ENCODE measurements around the gene RANGRF.

Gene RANGRF

DNA sequence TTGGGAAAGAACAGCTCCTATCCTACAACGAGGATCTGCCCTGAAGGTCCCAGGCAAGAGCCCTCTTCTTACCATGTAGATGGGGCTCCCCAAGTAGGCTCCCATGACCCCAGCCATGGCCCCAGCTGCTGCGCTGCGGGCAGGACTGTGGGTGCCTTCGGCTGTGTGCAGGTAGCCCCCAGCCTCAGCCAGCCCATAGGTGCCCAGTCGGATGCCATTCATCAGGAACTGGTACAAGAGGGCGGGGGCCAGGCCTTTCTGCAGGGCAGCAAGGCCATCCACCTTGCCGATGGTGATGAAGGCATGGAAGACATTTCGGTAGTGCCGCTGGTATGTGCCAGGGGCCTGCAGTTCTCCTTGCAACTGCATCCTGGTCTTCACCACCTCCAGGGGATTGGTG, 5.9 kb downstream of the RANGRF start:
- H3K9me3 ChIP-seq (ENCODE audit: control insufficient read depth in 1 of 2, low read length in 2 of 2), result no peaks in the 10 kb centered on the region
- peaks cover 7 to 17% of the 10 kb centered on the region in 2 donors for H3K4me1 ChIP-seq (ENCODE audit: control insufficient read depth in 1 of 2, insufficient read depth in 2 of 2, low read length in 2 of 2)
- peak overlapping the region; percentile 73 for H3K27ac ChIP-seq (ENCODE audit: low read length)
- H3K4me3 ChIP-seq (ENCODE audit: low read depth in 1 of 2, low read length in 2 of 2), result peak overlapping the region; percentile 49 to 76
- peaks cover 0 to 3% of the 10 kb centered on the region in 2 donors for H3K36me3 ChIP-seq (ENCODE audit: control insufficient read depth in 1 of 2, insufficient read depth in 2 of 2, low read length in 2 of 2)
- no peaks in the 10 kb centered on the region for H3K27me3 ChIP-seq (ENCODE audit: low read depth, low read length)

DNA sequence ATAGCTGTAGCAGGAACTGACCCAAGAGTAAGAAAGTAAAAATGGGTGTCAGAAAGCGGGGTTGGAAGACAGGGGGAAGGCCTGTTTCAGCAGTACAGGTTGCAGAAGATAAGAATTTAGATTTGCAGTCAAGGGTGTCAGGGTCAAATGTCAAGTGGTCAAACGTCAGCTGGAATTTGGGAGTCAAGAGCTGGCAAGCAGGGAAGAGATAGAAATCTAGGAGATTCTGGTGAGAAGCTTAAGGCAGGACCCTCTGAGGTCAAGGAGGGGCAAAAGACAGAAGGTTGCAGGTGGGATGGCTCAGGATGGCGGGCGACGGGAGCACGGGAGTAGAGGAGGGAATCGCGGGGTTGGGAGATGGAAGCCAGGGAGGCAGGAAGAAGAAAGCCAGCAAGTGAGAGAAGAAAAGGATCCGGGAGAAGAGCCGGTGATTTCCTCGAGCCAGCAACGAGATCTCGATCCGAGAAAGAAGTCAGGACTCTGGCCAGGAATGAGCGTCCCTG, 6.4 kb downstream of the RANGRF start:
- Histone ChIP-seq H3K4me3 (ENCODE audit: low read depth in 1 of 2, low read length in 2 of 2) (peak overlapping the region; percentile 49 to 76), H3K36me3 (ENCODE audit: control insufficient read depth in 1 of 2, insufficient read depth in 2 of 2, low read length in 2 of 2) (peaks cover 0 to 3% of the 10 kb centered on the region in 2 donors), H3K27me3 (ENCODE audit: low read depth, low read length) (no peaks in the 10 kb centered on the region), H3K9me3 (ENCODE audit: control insufficient read depth in 1 of 2, low read length in 2 of 2) (no peaks in the 10 kb centered on the region), H3K27ac (ENCODE audit: low read length) (peak overlapping the region; percentile 73), H3K4me1 (ENCODE audit: control insufficient read depth in 1 of 2, insufficient read depth in 2 of 2, low read length in 2 of 2) (peaks cover 4 to 13% of the 10 kb centered on the region in 2 donors)

DNA sequence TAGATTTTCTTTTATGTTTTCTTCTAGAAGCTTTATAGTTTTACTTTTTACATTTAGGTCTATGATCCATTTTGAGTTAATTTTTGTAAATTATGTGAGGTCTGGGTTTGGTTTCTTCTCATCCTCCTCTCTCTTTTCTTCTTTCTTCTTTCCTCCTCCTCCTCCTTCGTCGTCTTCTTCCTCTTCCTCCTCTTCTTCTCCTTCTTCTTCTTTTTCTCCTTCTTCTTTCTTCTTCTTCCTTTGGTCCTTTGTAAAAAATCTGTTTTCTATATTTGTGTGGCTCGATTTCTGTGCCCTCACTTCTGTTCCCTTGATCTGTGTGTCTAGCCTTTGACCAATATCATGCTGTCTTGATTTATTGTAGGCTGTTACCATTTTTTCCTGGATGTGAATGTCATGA, 11.8 kb downstream of the RANGRF start:
- Histone ChIP-seq H3K27ac (ENCODE audit: low read length) (no peak overlapping the region), H3K36me3 (ENCODE audit: control insufficient read depth in 1 of 2, insufficient read depth in 2 of 2, low read length in 2 of 2) (no peaks in the 10 kb centered on the region), H3K4me3 (ENCODE audit: low read depth in 1 of 2, low read length in 2 of 2) (no peak overlapping the region), H3K4me1 (ENCODE audit: control insufficient read depth in 1 of 2, insufficient read depth in 2 of 2, low read length in 2 of 2) (no peaks in the 10 kb centered on the region), H3K9me3 (ENCODE audit: control insufficient read depth in 1 of 2, low read length in 2 of 2) (no peaks in the 10 kb centered on the region), H3K27me3 (ENCODE audit: low read depth, low read length) (no peaks in the 10 kb centered on the region)

DNA sequence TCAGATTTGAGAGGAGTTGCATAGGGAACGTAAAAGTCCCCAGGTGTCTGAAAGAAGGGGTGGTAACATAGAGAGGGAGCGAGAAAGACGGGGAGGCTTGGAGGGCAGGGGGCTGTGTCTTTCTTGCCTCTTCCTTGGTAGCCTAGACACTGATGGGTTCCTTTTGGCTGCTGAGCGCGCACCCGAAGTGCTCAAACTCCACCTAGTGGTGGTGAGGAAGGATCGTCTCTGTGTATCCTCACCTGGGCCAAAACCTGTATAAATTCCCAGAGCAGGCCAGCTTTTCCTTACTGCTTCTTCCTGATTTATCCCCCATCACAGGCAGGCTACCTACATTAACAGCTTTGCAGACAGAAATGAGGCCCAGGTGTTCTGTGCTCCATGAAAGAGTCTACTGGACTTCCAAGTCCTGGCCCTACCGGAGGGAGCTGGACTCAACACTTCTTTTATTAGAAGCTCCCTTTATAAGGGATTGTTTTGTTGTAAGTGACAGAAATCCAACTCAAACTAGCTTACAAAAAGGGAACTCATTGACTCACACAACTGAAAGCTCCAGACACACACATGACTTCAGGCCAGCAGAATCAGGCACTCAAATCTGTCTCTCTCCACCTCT, 12.3 kb downstream of the RANGRF start:
- Histone ChIP-seq H3K4me1 (ENCODE audit: control insufficient read depth in 1 of 2, insufficient read depth in 2 of 2, low read length in 2 of 2) (no peaks in the 10 kb centered on the region), H3K4me3 (ENCODE audit: low read depth in 1 of 2, low read length in 2 of 2) (no peak overlapping the region), H3K27me3 (ENCODE audit: low read depth, low read length) (no peaks in the 10 kb centered on the region)

DNA sequence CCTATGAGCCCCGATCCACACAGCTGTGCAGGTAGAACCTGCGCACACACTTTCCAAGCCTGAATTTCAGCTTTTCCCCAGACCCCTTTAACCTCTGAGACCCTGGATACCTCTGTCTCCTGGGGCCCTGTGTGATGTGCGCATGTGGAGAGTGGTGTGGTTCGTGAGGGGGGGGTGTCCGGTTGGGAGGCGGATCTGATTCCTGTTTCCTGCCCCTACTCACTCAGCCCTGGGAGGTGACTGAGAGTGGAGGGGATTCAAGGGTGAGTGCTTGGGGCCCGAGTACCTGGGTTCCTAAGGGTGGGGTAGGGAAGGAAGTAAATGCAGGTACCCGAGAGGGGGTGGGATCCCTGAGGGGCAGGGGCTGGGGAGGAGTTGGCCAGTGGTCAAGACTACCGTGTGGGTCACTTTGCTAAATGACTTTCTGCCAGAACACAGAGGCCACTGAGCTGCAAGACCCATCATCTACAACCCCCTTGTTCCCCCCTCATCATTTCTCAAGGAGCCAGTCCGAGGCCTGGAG, 22.2 kb downstream of the RANGRF start:
- peaks cover 11% of the 10 kb centered on the region for H3K27me3 ChIP-seq (ENCODE audit: low read depth, low read length)
- peak overlapping the region; percentile 39 for H3K27ac ChIP-seq (ENCODE audit: low read length)
- no peaks in the 10 kb centered on the region for H3K9me3 ChIP-seq (ENCODE audit: control insufficient read depth in 1 of 2, low read length in 2 of 2)
- no peaks in the 10 kb centered on the region for H3K36me3 ChIP-seq (ENCODE audit: control insufficient read depth in 1 of 2, insufficient read depth in 2 of 2, low read length in 2 of 2)
- H3K4me1 ChIP-seq (ENCODE audit: control insufficient read depth in 1 of 2, insufficient read depth in 2 of 2, low read length in 2 of 2), result peaks cover 0 to 11% of the 10 kb centered on the region in 2 donors
- peak overlapping the region in 1 of 2 donors; percentile 16 for H3K4me3 ChIP-seq (ENCODE audit: low read depth in 1 of 2, low read length in 2 of 2)

More for the DNA sequence above, 12.3 kb downstream of the RANGRF start:
- Histone ChIP-seq H3K27ac (ENCODE audit: low read length) (no peak overlapping the region), H3K9me3 (ENCODE audit: control insufficient read depth in 1 of 2, low read length in 2 of 2) (no peaks in the 10 kb centered on the region), H3K36me3 (ENCODE audit: control insufficient read depth in 1 of 2, insufficient read depth in 2 of 2, low read length in 2 of 2) (no peaks in the 10 kb centered on the region)

DNA sequence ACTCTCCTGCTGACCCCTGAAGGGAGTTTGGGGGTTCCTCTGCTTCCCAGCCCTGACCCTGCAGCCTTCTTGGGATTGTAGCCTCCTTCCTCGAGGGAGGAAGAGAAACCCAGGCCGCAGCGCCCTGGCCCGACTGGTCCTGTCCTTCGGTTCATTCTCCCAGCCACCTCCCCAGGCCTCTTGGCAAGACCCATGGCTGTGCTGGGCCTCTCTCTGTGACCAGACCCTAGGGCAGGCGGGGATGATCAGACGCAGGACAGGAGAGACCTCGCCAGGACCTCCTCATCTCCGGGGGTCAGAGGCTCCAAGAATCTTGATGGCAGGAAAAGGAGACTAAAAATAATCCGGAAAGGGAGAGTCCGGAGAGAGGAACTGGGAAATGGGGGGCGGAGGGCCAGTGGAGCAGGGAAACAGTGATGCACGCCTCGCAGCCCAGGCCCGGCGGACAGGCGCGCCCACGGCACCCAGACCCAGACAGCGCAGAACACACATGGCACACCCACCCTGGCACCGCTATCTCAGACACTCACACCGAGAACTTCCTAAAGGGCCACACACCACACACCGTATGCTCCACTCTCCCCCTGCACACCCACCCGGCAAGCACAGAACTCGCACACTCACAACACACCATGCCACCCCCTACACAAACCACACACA, 22.8 kb downstream of the RANGRF start:
- peaks cover 0 to 13% of the 10 kb centered on the region in 2 donors for H3K4me1 ChIP-seq (ENCODE audit: control insufficient read depth in 1 of 2, insufficient read depth in 2 of 2, low read length in 2 of 2)
- H3K27me3 ChIP-seq (ENCODE audit: low read depth, low read length), result peaks cover 14% of the 10 kb centered on the region
- no peaks in the 10 kb centered on the region for H3K9me3 ChIP-seq (ENCODE audit: control insufficient read depth in 1 of 2, low read length in 2 of 2)
- H3K27ac ChIP-seq (ENCODE audit: low read length), result peak overlapping the region; percentile 39
- peak overlapping the region in 1 of 2 donors; percentile 6 for H3K4me3 ChIP-seq (ENCODE audit: low read depth in 1 of 2, low read length in 2 of 2)
- no peaks in the 10 kb centered on the region for H3K36me3 ChIP-seq (ENCODE audit: control insufficient read depth in 1 of 2, insufficient read depth in 2 of 2, low read length in 2 of 2)

DNA sequence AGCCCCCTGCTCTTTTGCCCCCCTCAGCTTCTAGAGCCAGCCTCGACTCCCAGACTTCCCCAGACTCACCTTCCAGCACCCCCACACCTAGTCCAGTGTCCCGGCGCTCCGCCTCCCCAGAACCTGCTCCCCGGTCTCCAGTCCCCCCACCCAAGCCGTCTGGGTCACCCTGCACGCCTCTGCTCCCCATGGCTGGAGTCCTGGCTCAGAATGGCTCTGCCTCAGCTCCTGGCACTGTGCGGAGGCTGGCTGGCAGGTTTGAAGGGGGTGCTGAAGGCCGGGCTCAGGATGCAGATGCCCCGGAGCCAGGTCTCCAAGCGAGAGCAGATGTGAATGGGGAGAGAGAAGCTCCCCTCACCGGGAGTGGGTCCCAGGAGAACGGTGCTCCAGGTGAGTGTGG, 23.8 kb downstream of the RANGRF start:
- Histone ChIP-seq H3K9me3 (ENCODE audit: control insufficient read depth in 1 of 2, low read length in 2 of 2) (no peaks in the 10 kb centered on the region), H3K4me3 (ENCODE audit: low read depth in 1 of 2, low read length in 2 of 2) (peak overlapping the region in 1 of 2 donors; percentile 6), H3K36me3 (ENCODE audit: control insufficient read depth in 1 of 2, insufficient read depth in 2 of 2, low read length in 2 of 2) (no peaks in the 10 kb centered on the region), H3K27ac (ENCODE audit: low read length) (no peak overlapping the region), H3K4me1 (ENCODE audit: control insufficient read depth in 1 of 2, insufficient read depth in 2 of 2, low read length in 2 of 2) (peaks cover 0 to 13% of the 10 kb centered on the region in 2 donors), H3K27me3 (ENCODE audit: low read depth, low read length) (peaks cover 15% of the 10 kb centered on the region)

DNA sequence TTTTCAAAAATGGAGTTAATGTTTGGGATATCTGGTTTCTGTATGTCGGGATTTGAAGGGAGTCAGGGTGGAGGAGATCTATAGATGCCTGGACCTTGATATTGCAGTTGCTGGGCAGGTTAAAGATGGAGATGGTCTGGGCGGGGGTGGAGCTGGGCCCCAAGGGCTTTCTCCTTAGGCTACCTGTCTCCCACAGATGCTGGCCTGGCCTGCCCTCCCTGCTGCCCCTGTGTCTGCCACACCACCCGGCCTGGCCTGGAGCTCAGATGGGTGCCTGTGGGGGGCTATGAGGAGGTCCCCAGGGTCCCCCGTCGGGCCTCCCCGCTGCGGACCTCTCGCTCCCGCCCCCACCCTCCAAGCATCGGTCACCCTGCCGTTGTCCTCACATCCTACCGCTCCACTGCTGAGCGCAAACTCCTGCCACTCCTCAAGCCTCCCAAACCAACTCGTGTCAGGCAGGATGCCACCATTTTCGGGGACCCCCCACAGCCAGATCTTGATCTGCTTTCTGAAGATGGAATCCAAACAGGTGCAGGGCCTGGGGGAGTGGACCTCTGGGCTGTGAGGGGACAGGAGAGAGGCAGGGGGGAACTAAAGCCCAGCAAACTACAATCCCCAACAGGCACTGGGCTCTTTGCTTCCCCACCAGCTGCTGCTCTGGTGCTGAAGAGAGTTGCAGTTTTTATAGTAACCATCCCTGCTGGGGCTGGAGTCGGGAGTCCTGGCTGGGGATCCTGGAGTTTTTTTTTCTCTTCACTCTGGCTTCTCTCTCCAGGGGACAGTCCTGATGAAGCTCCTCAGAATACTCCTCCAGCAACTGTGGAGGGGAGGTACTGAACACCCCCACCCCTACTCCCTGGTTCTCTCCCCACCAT, 24.5 kb downstream of the RANGRF start:
- no peak overlapping the region for H3K4me3 ChIP-seq (ENCODE audit: low read depth in 1 of 2, low read length in 2 of 2)
- peaks cover 15% of the 10 kb centered on the region for H3K27me3 ChIP-seq (ENCODE audit: low read depth, low read length)
- H3K36me3 ChIP-seq (ENCODE audit: control insufficient read depth in 1 of 2, insufficient read depth in 2 of 2, low read length in 2 of 2), result no peaks in the 10 kb centered on the region
- no peaks in the 10 kb centered on the region for H3K9me3 ChIP-seq (ENCODE audit: control insufficient read depth in 1 of 2, low read length in 2 of 2)
- no peak overlapping the region for H3K27ac ChIP-seq (ENCODE audit: low read length)
- H3K4me1 ChIP-seq (ENCODE audit: control insufficient read depth in 1 of 2, insufficient read depth in 2 of 2, low read length in 2 of 2), result peaks cover 0 to 13% of the 10 kb centered on the region in 2 donors

DNA sequence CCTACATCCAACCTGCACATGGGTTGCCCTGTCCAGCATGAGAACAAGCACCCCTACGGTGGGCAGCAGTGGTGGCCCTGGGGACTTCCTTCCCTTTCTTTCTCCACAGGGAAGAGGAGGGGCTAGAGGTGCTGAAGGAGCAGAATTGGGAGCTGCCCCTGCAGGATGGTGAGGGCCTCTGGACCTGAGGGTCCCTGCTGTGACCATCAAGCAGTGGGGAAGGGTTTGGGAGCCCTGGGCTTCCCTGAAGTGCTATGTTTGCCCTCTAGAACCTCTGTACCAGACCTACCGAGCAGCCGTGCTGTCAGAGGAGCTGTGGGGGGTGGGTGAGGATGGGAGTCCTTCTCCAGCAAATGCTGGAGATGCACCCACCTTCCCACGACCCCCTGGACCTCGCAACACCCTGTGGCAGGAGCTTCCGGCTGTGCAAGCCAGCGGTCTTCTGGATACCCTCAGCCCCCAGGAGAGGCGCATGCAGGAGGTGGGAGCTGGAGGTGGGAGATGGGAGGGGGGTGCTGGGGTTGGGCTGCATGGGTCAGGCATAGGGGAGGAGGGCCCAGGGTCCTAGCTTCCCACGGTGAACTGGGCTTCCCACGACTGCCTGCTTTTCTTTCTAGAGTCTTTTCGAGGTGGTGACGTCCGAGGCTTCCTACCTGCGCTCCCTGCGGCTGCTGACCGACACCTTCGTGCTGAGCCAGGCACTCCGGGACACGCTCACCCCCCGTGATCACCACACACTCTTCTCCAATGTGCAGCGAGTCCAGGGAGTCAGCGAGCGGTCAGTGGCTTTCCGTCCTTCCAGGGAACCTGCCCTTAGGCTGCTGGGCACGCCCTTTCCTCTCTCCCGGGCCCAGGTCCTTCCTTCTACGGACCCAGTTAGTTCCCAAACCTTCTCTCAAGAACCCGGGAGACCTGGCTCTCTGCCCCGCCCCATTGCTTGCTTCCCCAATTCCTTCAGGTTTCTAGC, 26.6 kb downstream of the RANGRF start:
- Histone ChIP-seq H3K27ac (ENCODE audit: low read length) (no peak overlapping the region), H3K9me3 (ENCODE audit: control insufficient read depth in 1 of 2, low read length in 2 of 2) (no peaks in the 10 kb centered on the region), H3K27me3 (ENCODE audit: low read depth, low read length) (peaks cover 15% of the 10 kb centered on the region), H3K4me3 (ENCODE audit: low read depth in 1 of 2, low read length in 2 of 2) (no peak overlapping the region), H3K4me1 (ENCODE audit: control insufficient read depth in 1 of 2, insufficient read depth in 2 of 2, low read length in 2 of 2) (peaks cover 0 to 13% of the 10 kb centered on the region in 2 donors), H3K36me3 (ENCODE audit: control insufficient read depth in 1 of 2, insufficient read depth in 2 of 2, low read length in 2 of 2) (no peaks in the 10 kb centered on the region)

DNA sequence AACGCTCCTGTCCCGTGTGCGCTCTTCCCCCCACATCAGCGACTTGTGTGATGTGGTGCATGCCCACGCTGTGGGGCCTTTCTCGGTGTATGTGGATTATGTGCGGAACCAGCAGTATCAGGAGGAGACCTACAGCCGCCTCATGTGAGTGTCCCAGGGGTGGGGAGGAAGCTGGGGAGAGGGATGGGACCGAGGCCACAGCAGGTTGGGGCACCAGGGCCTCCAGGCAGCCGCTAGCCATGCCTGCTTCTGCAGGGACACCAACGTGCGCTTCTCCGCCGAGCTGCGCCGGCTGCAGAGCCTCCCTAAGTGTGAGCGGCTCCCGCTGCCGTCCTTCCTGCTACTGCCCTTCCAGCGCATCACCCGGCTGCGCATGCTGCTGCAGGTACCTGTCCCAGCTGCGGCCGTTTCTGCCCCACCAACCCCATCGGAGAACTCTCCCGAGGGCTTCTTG, 27.3 kb downstream of the RANGRF start:
- no peak overlapping the region for H3K27ac ChIP-seq (ENCODE audit: low read length)
- H3K36me3 ChIP-seq (ENCODE audit: control insufficient read depth in 1 of 2, insufficient read depth in 2 of 2, low read length in 2 of 2), result no peaks in the 10 kb centered on the region
- peaks cover 0 to 13% of the 10 kb centered on the region in 2 donors for H3K4me1 ChIP-seq (ENCODE audit: control insufficient read depth in 1 of 2, insufficient read depth in 2 of 2, low read length in 2 of 2)
- H3K4me3 ChIP-seq (ENCODE audit: low read depth in 1 of 2, low read length in 2 of 2), result no peak overlapping the region
- H3K27me3 ChIP-seq (ENCODE audit: low read depth, low read length), result peaks cover 15% of the 10 kb centered on the region
- no peaks in the 10 kb centered on the region for H3K9me3 ChIP-seq (ENCODE audit: control insufficient read depth in 1 of 2, low read length in 2 of 2)

Data from muscle layer of duodenum (tissue), 2 donors.